ENCODE results near the gene CTNND2.

DNA sequence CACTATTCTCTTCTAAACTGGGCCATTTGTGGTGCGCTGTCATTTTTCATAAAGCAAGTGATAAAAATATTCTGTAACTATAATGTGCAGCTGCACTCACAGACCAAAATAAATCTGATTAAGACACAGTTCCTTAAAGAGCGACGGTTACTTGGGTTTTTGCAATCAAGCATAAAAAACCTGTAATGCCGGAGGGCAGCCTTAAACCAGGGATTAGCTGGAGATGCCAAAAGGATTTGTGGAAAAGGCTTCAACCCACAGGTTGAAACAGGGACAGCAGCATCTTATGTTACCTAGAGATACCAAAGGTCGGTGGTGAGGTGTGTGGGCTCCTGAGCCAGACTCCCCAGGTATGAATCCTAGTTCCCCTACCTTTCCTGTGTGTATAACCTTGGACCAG is 49.3 kb downstream of the CTNND2 start:
- TF ChIP-seq, protein P1, sequence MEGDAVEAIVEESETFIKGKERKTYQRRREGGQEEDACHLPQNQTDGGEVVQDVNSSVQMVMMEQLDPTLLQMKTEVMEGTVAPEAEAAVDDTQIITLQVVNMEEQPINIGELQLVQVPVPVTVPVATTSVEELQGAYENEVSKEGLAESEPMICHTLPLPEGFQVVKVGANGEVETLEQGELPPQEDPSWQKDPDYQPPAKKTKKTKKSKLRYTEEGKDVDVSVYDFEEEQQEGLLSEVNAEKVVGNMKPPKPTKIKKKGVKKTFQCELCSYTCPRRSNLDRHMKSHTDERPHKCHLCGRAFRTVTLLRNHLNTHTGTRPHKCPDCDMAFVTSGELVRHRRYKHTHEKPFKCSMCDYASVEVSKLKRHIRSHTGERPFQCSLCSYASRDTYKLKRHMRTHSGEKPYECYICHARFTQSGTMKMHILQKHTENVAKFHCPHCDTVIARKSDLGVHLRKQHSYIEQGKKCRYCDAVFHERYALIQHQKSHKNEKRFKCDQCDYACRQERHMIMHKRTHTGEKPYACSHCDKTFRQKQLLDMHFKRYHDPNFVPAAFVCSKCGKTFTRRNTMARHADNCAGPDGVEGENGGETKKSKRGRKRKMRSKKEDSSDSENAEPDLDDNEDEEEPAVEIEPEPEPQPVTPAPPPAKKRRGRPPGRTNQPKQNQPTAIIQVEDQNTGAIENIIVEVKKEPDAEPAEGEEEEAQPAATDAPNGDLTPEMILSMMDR (IDR thresholded peaks at IDR 0.05; ENCODE audit: low read length) = no peak
- TF ChIP-seq EZH2phosphoT487 (IDR thresholded peaks at IDR 0.05; ENCODE audit: low read length) = no peak
